Liver (tissue), 9 donors: ENCODE results near the gene CREB3L1. TPM values are rescaled to one million over a fixed set of nuclear protein-coding genes. Genes with fewer than 3 reads are reported as not detected.

Experiments used
- DNase-seq: peaks from one replicate; pipeline ENCODE4 v3.0.0-alpha.2; 2017; ENCODE audit warnings: low spot score
- H3K27ac ChIP-seq, 2 donors: one replicate each; pipeline ENCODE4 v1.7.0; 2013; ENCODE audit warnings: inconsistent platforms in 2 of 2, low read length in 2 of 2, control low read depth in 1 of 2, low read depth in 1 of 2, mild to moderate bottlenecking in 1 of 2
- H3K27me3 ChIP-seq, 4 donors: one replicate each; pipeline versions ENCODE4 v1.6.1 to v1.7.0; 2013; ENCODE audit warnings: low read length in 3 of 4, inconsistent platforms in 1 of 4, mild to moderate bottlenecking in 1 of 4, moderate library complexity in 1 of 4; ENCODE audit not compliant: control insufficient read depth in 4 of 4, insufficient read depth in 4 of 4
- H3K36me3 ChIP-seq, 4 donors: one replicate each; pipeline versions ENCODE4 v1.6.1 to v1.7.0; 2013; ENCODE audit warnings: low read length in 3 of 4, mild to moderate bottlenecking in 3 of 4, low read depth in 1 of 4, moderate library complexity in 1 of 4; ENCODE audit not compliant: control insufficient read depth in 4 of 4, insufficient read depth in 3 of 4
- H3K4me1 ChIP-seq, 4 donors: one replicate each; pipeline versions ENCODE4 v1.6.1 to v1.7.0; 2013; ENCODE audit warnings: low read length in 3 of 4, mild to moderate bottlenecking in 3 of 4, moderate library complexity in 1 of 4; ENCODE audit not compliant: control insufficient read depth in 4 of 4, insufficient read depth in 4 of 4
- H3K4me3 ChIP-seq, 3 donors: one replicate each; pipeline versions ENCODE4 v1.6.1 to v1.7.0; 2013; ENCODE audit warnings: low read length in 3 of 3, control low read depth in 1 of 3, low read depth in 1 of 3, mild to moderate bottlenecking in 1 of 3
- H3K9ac ChIP-seq, 2 donors: one replicate each; pipeline ENCODE4 v1.7.0; 2013; ENCODE audit warnings: low read length in 2 of 2, mild to moderate bottlenecking in 2 of 2, moderate library complexity in 2 of 2, control low read depth in 1 of 2, low read depth in 1 of 2
- H3K9me3 ChIP-seq, 4 donors: one replicate each; pipeline versions ENCODE4 v1.6.1 to v1.7.0; 2013; ENCODE audit warnings: low read length in 3 of 4; ENCODE audit not compliant: control insufficient read depth in 4 of 4
- FOXA1 ChIP-seq: IDR thresholded peaks from 2 replicates; pipeline ENCODE4 v1.6.1; 2016; ENCODE audit warnings: antibody characterized with exemption
- GABPA ChIP-seq, 2 donors: IDR thresholded peaks in 1 of 2; conservative IDR thresholded peaks in 1 of 2; 2 replicates each; pipeline ENCODE4 v1.6.1; 2016; ENCODE audit warnings: antibody characterized with exemption in 2 of 2, mild to moderate bottlenecking in 1 of 2, moderate library complexity in 1 of 2
- HNF4G ChIP-seq: IDR thresholded peaks from 2 replicates; pipeline ENCODE4 v1.6.1; 2016; ENCODE audit warnings: antibody characterized with exemption
- JUND ChIP-seq, 2 donors: IDR thresholded peaks; 2 replicates each; pipeline ENCODE4 v1.6.1; 2016; ENCODE audit warnings: antibody characterized with exemption in 2 of 2
- NR2F2 ChIP-seq: IDR thresholded peaks from 2 replicates; pipeline ENCODE4 v1.6.1; 2016; ENCODE audit warnings: antibody characterized with exemption
- RAD21 ChIP-seq, 2 donors: IDR thresholded peaks; 2 replicates each; pipeline ENCODE4 v1.6.1; 2016; ENCODE audit warnings: antibody characterized with exemption in 2 of 2, mild to moderate bottlenecking in 2 of 2
- REST ChIP-seq: IDR thresholded peaks from 2 replicates; pipeline ENCODE4 v1.6.1; 2016; ENCODE audit warnings: antibody characterized with exemption, mild to moderate bottlenecking
- RXRA ChIP-seq, 2 donors: IDR thresholded peaks; 2 replicates each; pipeline ENCODE4 v1.6.1; 2017 to 2018; ENCODE audit warnings: antibody characterized with exemption in 2 of 2, mild to moderate bottlenecking in 1 of 2
- SP1 ChIP-seq: IDR thresholded peaks from 2 replicates; pipeline ENCODE4 v1.6.1; 2018; ENCODE audit warnings: antibody characterized with exemption, mild to moderate bottlenecking
- TAF1 ChIP-seq: conservative IDR thresholded peaks from 2 replicates; pipeline ENCODE4 v1.6.1; 2016; ENCODE audit warnings: antibody characterized with exemption, mild to moderate bottlenecking
- YY1 ChIP-seq: IDR thresholded peaks from 2 replicates; pipeline ENCODE4 v1.6.1; 2016; ENCODE audit warnings: antibody characterized with exemption, mild to moderate bottlenecking
- WGBS: extraction: QIAGEN DNeasy Blood & Tissue Kit; methylation state at CpG from one replicate; pipeline ENCODE4 v1.1.7; 2013; 5-methylcytosine and 5-hydroxymethylcytosine counted together
- polyA plus RNA-seq, 2 donors: library from polyadenylated mRNA; stranded (reverse) in 1 of 2; unstranded in 1 of 2; fragments of 200-250 nt in 1 of 2; fragments of >200 nt in 1 of 2; fragmentation: Nextera tagmentation in 1 of 2; extraction: Ambion mirVana in 1 of 2; gene quantifications; one replicate each; pipeline versions ENCODE4 v1.2.1 to v1.2.3, GENCODE V29; 2013 to 2015
- total RNA-seq, 2 donors: library from RNA; depleted of rRNA; stranded (reverse); fragments of >200 nt; gene quantifications; one replicate each; pipeline ENCODE4 v1.2.3, GENCODE V29; 2014
- TF ChIP-seq, protein P1 (sequence below): IDR thresholded peaks from 2 replicates; pipeline ENCODE4 v1.6.1; 2016; ENCODE audit warnings: antibody characterized with exemption
- TF ChIP-seq, protein P2 (sequence below): IDR thresholded peaks from 2 replicates; pipeline ENCODE4 v1.6.1; 2016; ENCODE audit warnings: antibody characterized with exemption
- TF ChIP-seq, protein P3 (sequence below): IDR thresholded peaks from 2 replicates; pipeline ENCODE4 v1.6.1; 2016; ENCODE audit warnings: antibody characterized with exemption
- TF ChIP-seq, protein P4 (sequence below): fragments of 150-350 bp; IDR thresholded peaks from 2 replicates; pipeline ENCODE4 v1.5.1; 2017; ENCODE audit warnings: improper control_type of control experiment, low read depth, low read length; ENCODE audit not compliant: missing input control
- donor health status: healthy.
- donor health status: healthy.
- donor health status: healthy.
- donor health status: healthy.
- donor health status: healthy.

CREB3L1 gene
- total and polyA plus RNA-seq, 4 donors: 0.14 to 1.3 (median 0.33) TPM

- WGBS: 90% methylated on average over 7 of the region's 7 CpGs
- peaks cover 0 to 7% (median 0%) of the 10 kb centered on the region in 4 donors for H3K36me3 ChIP-seq
- peaks cover 0 to 11% (median 5%) of the 10 kb centered on the region in 4 donors for H3K4me1 ChIP-seq
- no peak for DNase-seq
- no peak for TF ChIP-seq JUND (IDR thresholded peaks at IDR 0.05)
- TF ChIP-seq, protein P1, sequence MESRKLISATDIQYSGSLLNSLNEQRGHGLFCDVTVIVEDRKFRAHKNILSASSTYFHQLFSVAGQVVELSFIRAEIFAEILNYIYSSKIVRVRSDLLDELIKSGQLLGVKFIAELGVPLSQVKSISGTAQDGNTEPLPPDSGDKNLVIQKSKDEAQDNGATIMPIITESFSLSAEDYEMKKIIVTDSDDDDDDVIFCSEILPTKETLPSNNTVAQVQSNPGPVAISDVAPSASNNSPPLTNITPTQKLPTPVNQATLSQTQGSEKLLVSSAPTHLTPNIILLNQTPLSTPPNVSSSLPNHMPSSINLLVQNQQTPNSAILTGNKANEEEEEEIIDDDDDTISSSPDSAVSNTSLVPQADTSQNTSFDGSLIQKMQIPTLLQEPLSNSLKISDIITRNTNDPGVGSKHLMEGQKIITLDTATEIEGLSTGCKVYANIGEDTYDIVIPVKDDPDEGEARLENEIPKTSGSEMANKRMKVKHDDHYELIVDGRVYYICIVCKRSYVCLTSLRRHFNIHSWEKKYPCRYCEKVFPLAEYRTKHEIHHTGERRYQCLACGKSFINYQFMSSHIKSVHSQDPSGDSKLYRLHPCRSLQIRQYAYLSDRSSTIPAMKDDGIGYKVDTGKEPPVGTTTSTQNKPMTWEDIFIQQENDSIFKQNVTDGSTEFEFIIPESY: no peak
- TF ChIP-seq, protein P2, sequence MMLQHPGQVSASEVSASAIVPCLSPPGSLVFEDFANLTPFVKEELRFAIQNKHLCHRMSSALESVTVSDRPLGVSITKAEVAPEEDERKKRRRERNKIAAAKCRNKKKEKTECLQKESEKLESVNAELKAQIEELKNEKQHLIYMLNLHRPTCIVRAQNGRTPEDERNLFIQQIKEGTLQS: no peak
- TF ChIP-seq REST: no peak
- TF ChIP-seq FOXA1: no peak
- TF ChIP-seq HNF4G: no peak
- TF ChIP-seq TAF1: no peak
- TF ChIP-seq NR2F2: no peak
- TF ChIP-seq RAD21 (IDR thresholded peaks at IDR 0.05): no peak
- TF ChIP-seq, protein P3, sequence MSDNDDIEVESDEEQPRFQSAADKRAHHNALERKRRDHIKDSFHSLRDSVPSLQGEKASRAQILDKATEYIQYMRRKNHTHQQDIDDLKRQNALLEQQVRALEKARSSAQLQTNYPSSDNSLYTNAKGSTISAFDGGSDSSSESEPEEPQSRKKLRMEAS: no peak
- no peak for TF ChIP-seq RXRA (IDR thresholded peaks at IDR 0.05)
- TF ChIP-seq GABPA (IDR thresholded peaks at IDR 0.05 in 1 of 2, conservative IDR thresholded peaks at IDR 0.05 in 1 of 2): no peak
- no peak for TF ChIP-seq YY1
- TF ChIP-seq SP1: no peak
- TF ChIP-seq, protein P4, sequence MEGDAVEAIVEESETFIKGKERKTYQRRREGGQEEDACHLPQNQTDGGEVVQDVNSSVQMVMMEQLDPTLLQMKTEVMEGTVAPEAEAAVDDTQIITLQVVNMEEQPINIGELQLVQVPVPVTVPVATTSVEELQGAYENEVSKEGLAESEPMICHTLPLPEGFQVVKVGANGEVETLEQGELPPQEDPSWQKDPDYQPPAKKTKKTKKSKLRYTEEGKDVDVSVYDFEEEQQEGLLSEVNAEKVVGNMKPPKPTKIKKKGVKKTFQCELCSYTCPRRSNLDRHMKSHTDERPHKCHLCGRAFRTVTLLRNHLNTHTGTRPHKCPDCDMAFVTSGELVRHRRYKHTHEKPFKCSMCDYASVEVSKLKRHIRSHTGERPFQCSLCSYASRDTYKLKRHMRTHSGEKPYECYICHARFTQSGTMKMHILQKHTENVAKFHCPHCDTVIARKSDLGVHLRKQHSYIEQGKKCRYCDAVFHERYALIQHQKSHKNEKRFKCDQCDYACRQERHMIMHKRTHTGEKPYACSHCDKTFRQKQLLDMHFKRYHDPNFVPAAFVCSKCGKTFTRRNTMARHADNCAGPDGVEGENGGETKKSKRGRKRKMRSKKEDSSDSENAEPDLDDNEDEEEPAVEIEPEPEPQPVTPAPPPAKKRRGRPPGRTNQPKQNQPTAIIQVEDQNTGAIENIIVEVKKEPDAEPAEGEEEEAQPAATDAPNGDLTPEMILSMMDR: no peak
- no peaks in the 10 kb centered on the region for H3K9me3 ChIP-seq
- H3K27me3 ChIP-seq: no peaks in the 10 kb centered on the region
- no peak overlapping the region for H3K4me3 ChIP-seq
- H3K27ac ChIP-seq: no peak overlapping the region
- no peak overlapping the region for H3K9ac ChIP-seq
Observed at GRCh38 chr11:46356924-46357482, 79.5 kb downstream of the CREB3L1 start.

DNA sequence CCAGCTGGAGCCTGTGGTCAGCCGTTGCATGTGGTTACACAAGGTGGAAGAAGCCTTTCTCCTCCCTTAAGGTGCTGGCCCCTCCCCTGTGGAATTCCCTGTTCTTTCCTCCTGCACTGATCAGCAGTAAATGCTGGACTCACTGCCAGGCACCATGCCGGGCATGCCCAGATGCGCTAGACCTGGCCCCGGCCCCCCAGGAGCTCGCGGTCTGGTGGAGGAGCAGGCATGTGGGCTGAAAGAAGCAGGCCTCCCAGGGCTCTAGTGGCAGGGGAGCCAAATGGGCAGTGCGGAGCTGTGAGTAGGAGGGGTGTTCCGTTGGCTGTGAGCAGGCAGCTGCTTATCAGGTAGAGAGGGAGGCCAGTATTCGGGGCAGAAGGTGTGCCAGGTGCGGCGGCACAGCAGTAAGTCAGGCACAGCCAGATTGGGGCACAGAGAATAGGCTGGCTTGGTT is 80.0 kb downstream of the CREB3L1 start:
- Histone ChIP-seq H3K27ac (no peak overlapping the region), H3K27me3 (no peaks in the 10 kb centered on the region), H3K9ac (no peak overlapping the region), H3K4me3 (no peak overlapping the region), H3K4me1 (peaks cover 0 to 13% (median 7%) of the 10 kb centered on the region in 4 donors), H3K9me3 (no peaks in the 10 kb centered on the region), H3K36me3 (peaks cover 0 to 7% (median 0%) of the 10 kb centered on the region in 4 donors)
- no peak for DNase-seq
- TF ChIP-seq REST (no peak), FOXA1 (no peak), GABPA (IDR thresholded peaks at IDR 0.05 in 1 of 2, conservative IDR thresholded peaks at IDR 0.05 in 1 of 2) (no peak), JUND (IDR thresholded peaks at IDR 0.05) (no peak)
- TF ChIP-seq, protein P1: no peak
- TF ChIP-seq, protein P2: no peak
- 87% methylated on average over 11 of the region's 11 CpGs for WGBS
